Measurements from ENCODE around the gene GPRIN3.

DNA sequence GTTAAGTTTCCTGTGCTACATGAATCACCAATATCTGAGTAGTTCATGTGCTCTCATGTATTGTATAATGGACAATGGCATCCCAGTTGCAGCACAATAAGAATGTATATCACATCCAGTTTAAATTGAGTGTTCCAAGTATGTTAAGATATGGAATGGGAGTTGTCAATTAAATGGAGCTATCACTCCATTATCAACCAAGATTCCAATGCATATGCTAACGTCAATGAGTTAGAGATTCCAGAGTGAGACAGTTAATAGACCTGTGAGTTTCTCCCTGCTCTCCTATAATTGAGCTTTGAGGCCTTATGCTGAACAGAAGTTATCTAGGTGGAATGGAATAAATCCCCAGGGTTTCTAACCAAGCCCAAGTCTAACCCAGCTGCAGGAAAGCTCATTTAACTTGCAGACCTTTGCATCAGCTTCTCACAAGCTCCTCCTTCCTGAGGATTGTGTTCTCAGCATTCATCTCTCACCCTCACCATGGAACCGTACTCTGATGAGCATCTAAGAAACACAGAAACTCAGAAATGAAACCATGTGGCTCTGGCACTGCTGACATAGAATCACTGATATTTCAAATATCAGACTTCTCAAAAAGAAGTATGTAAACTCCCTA, 111.4 kb downstream of the GPRIN3 start:
- TF ChIP-seq POLR2AphosphoS5 (IDR thresholded peaks at IDR 0.05; ENCODE audit: low read depth, low read length), result no peak
- TF ChIP-seq POLR2A (IDR thresholded peaks at IDR 0.05; ENCODE audit: low read depth, low read length), result no peak
